ENCODE results near the gene DDX17.

The DDX17 gene

GRCh38 chr22:38506118-38506962 is at the start of gene DDX17:
DDX17 (minus strand) TSS chr22:38506311.
- DNase-seq (ENCODE audit: low read depth): peak; percentile 90

- no peak for DNase-seq (ENCODE audit: low read depth)
These were observed 48.2 kb upstream of the DDX17 start for GRCh38 chr22:38554281-38554680.

GRCh38 chr22:38549101-38549894 is 43.2 kb upstream of the DDX17 start:
- no peak for DNase-seq (ENCODE audit: low read depth)

- no peak for DNase-seq (ENCODE audit: low read depth)
These were observed 34.6 kb upstream of the DDX17 start for GRCh38 chr22:38540701-38541100.

- DNase-seq (ENCODE audit: low read depth): no peak
These were observed 25.3 kb upstream of the DDX17 start for GRCh38 chr22:38531251-38531938.

GRCh38 chr22:38524429-38524828 is 18.3 kb upstream of the DDX17 start:
- no peak for DNase-seq (ENCODE audit: low read depth)

GRCh38 chr22:38523479-38523878 is 17.4 kb upstream of the DDX17 start:
- DNase-seq (ENCODE audit: low read depth): no peak

GRCh38 chr22:38523029-38523428 is 16.9 kb upstream of the DDX17 start:
- DNase-seq (ENCODE audit: low read depth): no peak

- DNase-seq (ENCODE audit: low read depth): no peak
These were observed 13.5 kb upstream of the DDX17 start for GRCh38 chr22:38519453-38520250.

GRCh38 chr22:38518620-38519019 is 12.5 kb upstream of the DDX17 start:
- DNase-seq (ENCODE audit: low read depth): no peak

- peak; percentile 15 for DNase-seq (ENCODE audit: low read depth)
These were observed 7.0 kb upstream of the DDX17 start for GRCh38 chr22:38513063-38513462.

GRCh38 chr22:38510416-38510970 is 4.4 kb upstream of the DDX17 start:
- no peak for DNase-seq (ENCODE audit: low read depth)

GRCh38 chr22:38505541-38506117 is 482 bp downstream of the DDX17 start:
- peak; percentile 58 for DNase-seq (ENCODE audit: low read depth)

GRCh38 chr22:38504731-38505540 is 1.2 kb downstream of the DDX17 start:
- peak; percentile 33 for DNase-seq (ENCODE audit: low read depth)

- DNase-seq (ENCODE audit: low read depth): no peak
These were observed 3.1 kb downstream of the DDX17 start for GRCh38 chr22:38503021-38503420.

- DNase-seq (ENCODE audit: low read depth): no peak
These were observed 4.1 kb downstream of the DDX17 start for GRCh38 chr22:38501797-38502672.

GRCh38 chr22:38497869-38498268 is 8.2 kb downstream of the DDX17 start:
- no peak for DNase-seq (ENCODE audit: low read depth)

GRCh38 chr22:38494939-38495338 is 11.2 kb downstream of the DDX17 start:
- no peak for DNase-seq (ENCODE audit: low read depth)

- DNase-seq (ENCODE audit: low read depth): no peak
These were observed 11.6 kb downstream of the DDX17 start for GRCh38 chr22:38494498-38494897.
